Suprapubic skin (tissue), 4 donors: ENCODE measurements around the gene RHOF. TPM values are rescaled to one million over a fixed set of nuclear protein-coding genes. Genes with fewer than 3 reads are reported as not detected.

ENCODE experiments used
- DNase-seq, 2 donors: peaks; one replicate each; pipeline ENCODE4 v3.0.0-alpha.2; 2019; ENCODE audit warnings: low spot score in 2 of 2
- H3K27ac ChIP-seq: fragments of 200-600 bp; sonication (generic); one replicate; pipeline ENCODE4 v1.5.1; 2019
- H3K27me3 ChIP-seq: fragments of 200-600 bp; sonication (generic); one replicate; pipeline ENCODE4 v1.5.1; 2019
- H3K36me3 ChIP-seq: fragments of 200-600 bp; sonication (generic); one replicate; pipeline ENCODE4 v1.5.1; 2019
- H3K4me1 ChIP-seq: fragments of 200-600 bp; sonication (generic); one replicate; pipeline ENCODE4 v1.5.1; 2019
- H3K4me3 ChIP-seq: fragments of 200-600 bp; sonication (generic); one replicate; pipeline ENCODE4 v1.5.1; 2019; ENCODE audit warnings: mild to moderate bottlenecking
- H3K9me3 ChIP-seq: fragments of 200-600 bp; sonication (generic); one replicate; pipeline ENCODE4 v1.5.1; 2019
- CTCF ChIP-seq, 2 donors: fragments of 200-600 bp in 1 of 2; fragments of 450-650 bp in 1 of 2; sonication (generic) in 1 of 2; IDR thresholded peaks; one replicate each; pipeline ENCODE4 v1.5.1; 2016 to 2019; ENCODE audit warnings: antibody characterized with exemption in 2 of 2, mild to moderate bottlenecking in 1 of 2, moderate library complexity in 1 of 2
- EP300 ChIP-seq: sonication (generic); formaldehyde crosslinking; IDR thresholded peaks from one replicate; pipeline ENCODE4 v1.6.1; 2017; ENCODE audit warnings: antibody characterized with exemption
- POLR2A ChIP-seq, 2 donors: fragments of 450-650 bp; IDR thresholded peaks; one replicate each; pipeline ENCODE4 v1.6.1; 2017; ENCODE audit warnings: antibody characterized with exemption in 2 of 2, mild to moderate bottlenecking in 2 of 2, moderate library complexity in 2 of 2
- POLR2AphosphoS5 ChIP-seq, 3 donors: sonication (generic); formaldehyde crosslinking; IDR thresholded peaks; one replicate each; pipeline ENCODE4 v1.6.1; 2017; ENCODE audit warnings: antibody characterized with exemption in 3 of 3
- WGBS: methylation state at CpG from one replicate; pipeline ENCODE4 v1.1.5; 2018; 5-methylcytosine and 5-hydroxymethylcytosine counted together
- total RNA-seq, 4 donors: library from RNA; depleted of rRNA; stranded (reverse); fragments of >200 nt; gene quantifications; one replicate each; pipeline ENCODE4 v1.1.0, GENCODE V29; 2016

Gene RHOF
- total RNA-seq, 4 donors from 2014 or later: 6.6 to 20.4 (median 17.5) TPM

DNA sequence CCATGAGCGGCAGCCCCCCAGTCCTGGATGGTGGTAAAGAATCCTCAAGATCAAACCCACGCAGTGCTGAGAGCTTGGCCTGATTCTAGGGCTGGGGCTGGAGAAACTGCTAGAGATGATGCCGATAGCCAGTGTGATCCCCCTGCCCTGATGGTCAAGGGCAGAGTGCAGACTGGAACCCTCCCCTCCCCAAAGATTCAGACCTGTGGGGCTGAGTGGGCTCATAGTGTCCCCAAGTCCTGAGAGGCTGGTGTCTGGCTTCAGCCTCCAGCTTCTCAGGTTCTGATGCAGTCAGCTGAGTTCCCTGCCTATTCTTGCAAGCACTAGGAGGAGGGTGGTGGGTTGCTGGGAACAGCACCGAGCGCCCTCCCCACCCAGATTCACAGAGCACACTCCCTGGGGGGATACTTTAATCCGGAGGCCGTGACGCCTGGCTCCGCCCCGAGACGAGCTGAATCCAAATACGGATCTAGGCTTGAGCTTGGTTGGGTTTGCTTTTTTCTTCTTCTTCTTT is 11.9 kb downstream of the RHOF start:
- WGBS: 8% methylated on average over 9 of the region's 12 CpGs
- Histone ChIP-seq H3K4me3 (no peak overlapping the region), H3K4me1 (peaks cover 23% of the 10 kb centered on the region), H3K9me3 (no peaks in the 10 kb centered on the region), H3K27ac (no peak overlapping the region), H3K27me3 (no peaks in the 10 kb centered on the region), H3K36me3 (peaks cover 9% of the 10 kb centered on the region)
- TF ChIP-seq POLR2A (IDR thresholded peaks at IDR 0.05): no peak
- DNase-seq: no peak

GRCh38 chr12:121780429-121780828 is 13.1 kb downstream of the RHOF start:
- no peak overlapping the region for H3K4me3 ChIP-seq
- H3K36me3 ChIP-seq: peaks cover 9% of the 10 kb centered on the region
- DNase-seq: no peak
- no peak for TF ChIP-seq POLR2A (IDR thresholded peaks at IDR 0.05)
- TF ChIP-seq POLR2AphosphoS5 (IDR thresholded peaks at IDR 0.05): no peak
- TF ChIP-seq CTCF (IDR thresholded peaks at IDR 0.05): no peak
- TF ChIP-seq EP300: no peak
- no peak overlapping the region for H3K27ac ChIP-seq
- WGBS: 95% methylated on average over 10 of the region's 11 CpGs
- no peaks in the 10 kb centered on the region for H3K9me3 ChIP-seq
- no peaks in the 10 kb centered on the region for H3K27me3 ChIP-seq
- peaks cover 22% of the 10 kb centered on the region for H3K4me1 ChIP-seq

DNA sequence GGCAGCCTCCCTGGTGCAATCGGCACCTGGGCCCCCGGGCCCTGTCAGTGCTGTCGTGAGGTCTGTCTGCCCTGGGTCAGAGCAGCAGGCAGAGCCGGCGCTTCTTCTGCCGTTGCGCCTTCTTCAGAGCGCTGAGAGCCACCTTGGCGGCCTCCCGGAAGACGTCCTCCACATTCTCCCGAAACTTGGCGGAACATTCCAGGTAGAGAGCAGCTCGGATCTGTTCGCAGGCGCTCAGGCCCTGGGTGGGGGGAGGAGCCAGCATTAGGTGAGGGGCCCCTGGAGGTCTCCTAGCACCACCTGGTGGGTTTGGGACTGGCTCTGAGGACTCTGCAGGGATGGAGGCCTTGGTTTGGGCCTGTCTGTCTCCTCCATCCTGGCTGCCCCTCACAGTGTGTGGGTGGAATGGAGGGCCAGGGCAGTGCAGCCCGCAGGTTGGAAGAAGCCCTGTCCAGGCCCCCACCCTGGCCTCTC is 14.0 kb downstream of the RHOF start:
- no peak for TF ChIP-seq POLR2AphosphoS5 (IDR thresholded peaks at IDR 0.05)
- no peak for TF ChIP-seq EP300
- TF ChIP-seq POLR2A (IDR thresholded peaks at IDR 0.05): no peak
- TF ChIP-seq CTCF (IDR thresholded peaks at IDR 0.05): no peak
- Histone ChIP-seq H3K4me3 (no peak overlapping the region), H3K36me3 (peaks cover 9% of the 10 kb centered on the region), H3K9me3 (no peaks in the 10 kb centered on the region), H3K4me1 (peaks cover 22% of the 10 kb centered on the region), H3K27ac (no peak overlapping the region), H3K27me3 (no peaks in the 10 kb centered on the region)
- WGBS: 91% methylated on average over 7 of the region's 17 CpGs
- DNase-seq: no peak

- peaks cover 9% of the 10 kb centered on the region for H3K36me3 ChIP-seq
- no peak for DNase-seq
- no peak overlapping the region for H3K4me3 ChIP-seq
- TF ChIP-seq CTCF (IDR thresholded peaks at IDR 0.05) (no peak), POLR2A (IDR thresholded peaks at IDR 0.05) (no peak), EP300 (no peak)
- WGBS: 82% methylated on average over 16 of the region's 17 CpGs
- H3K27ac ChIP-seq: no peak overlapping the region
- no peaks in the 10 kb centered on the region for H3K9me3 ChIP-seq
- no peaks in the 10 kb centered on the region for H3K27me3 ChIP-seq
- H3K4me1 ChIP-seq: peaks cover 17% of the 10 kb centered on the region
Measured at GRCh38 chr12:121778567-121779421, 14.7 kb downstream of the RHOF start.

DNA sequence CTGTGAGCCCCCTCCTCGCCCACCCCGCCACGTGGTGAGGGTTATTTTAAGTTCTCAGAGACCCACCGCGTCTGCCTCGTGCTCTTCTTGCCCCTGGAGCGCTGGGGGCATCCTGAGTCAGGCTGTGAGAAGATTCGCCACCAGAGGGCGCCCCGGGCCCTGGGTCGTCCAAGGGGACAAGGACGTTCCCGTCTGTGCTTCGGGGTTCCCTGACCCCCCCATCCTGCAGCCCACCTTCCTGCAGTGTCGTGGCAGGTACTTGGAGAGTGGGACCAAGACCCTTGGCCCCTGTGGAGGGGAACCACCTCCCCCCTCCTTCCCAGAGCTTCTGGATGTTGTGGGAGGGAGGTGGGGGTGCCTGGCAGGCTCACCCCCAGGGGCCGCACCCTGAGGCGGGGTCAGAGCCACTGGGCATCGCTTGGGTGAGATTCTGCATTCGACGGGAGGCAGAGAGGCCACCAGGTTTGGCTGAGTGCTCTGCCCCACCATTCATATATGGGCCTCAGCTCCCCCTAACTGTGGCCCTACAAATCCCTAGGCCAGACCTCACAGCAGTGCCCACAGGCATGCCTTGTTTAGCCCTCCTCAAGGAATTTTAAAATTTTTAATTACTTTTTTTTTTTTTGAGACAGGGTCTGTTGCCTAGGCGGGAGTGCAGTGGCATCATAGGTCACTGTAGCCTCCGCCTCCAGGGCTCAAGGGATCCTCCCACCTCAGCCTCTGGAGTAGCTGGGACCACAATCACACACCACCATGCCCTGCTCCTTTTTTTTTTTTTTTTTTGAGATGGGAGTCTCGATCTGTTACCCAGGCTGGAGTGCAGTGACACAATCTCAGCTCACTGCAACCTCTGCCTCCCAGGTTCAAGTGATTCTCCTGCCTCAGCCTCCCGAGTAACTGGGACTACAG is 17.0 kb downstream of the RHOF start:
- H3K27me3 ChIP-seq: no peaks in the 10 kb centered on the region
- WGBS: 42% methylated on average over 13 of the region's 24 CpGs
- no peak overlapping the region for H3K27ac ChIP-seq
- H3K36me3 ChIP-seq: peaks cover 9% of the 10 kb centered on the region
- peaks cover 14% of the 10 kb centered on the region for H3K4me1 ChIP-seq
- H3K9me3 ChIP-seq: no peaks in the 10 kb centered on the region
- peak; percentile 91 to 92 for DNase-seq
- no peak overlapping the region for H3K4me3 ChIP-seq
- TF ChIP-seq CTCF (IDR thresholded peaks at IDR 0.05) (peak; percentile 61 to 88), POLR2A (IDR thresholded peaks at IDR 0.05) (no peak)
